K562 (cell line): ENCODE measurements around the gene KLHL24. TPM values are rescaled to one million over a fixed set of nuclear protein-coding genes. Genes with fewer than 3 reads are reported as not detected.
A peak's percentile ranks its signal among the peaks of the same experiment; 100 is the strongest.

ENCODE experiments used
- ATAC-seq: fragments of 200-7000 bp; cut with Tn5 transposase; 3 replicates; pipeline ENCODE4 v1.9.1; 2020; ENCODE audit warnings: moderate library complexity
- BruUV-seq: library from RNA; stranded (reverse); fragments of 400-500 nt; replicated peaks from 2 replicates; lab custom pipeline; 2021; lab: Mats Ljungman, UMichigan
- CTCF ChIA-PET: fragments of 300-600 bp; formaldehyde crosslinking; extraction: SDS; loops from one replicate; lab custom pipeline; 2021; ENCODE audit warnings: low intra/inter-chr PET ratio; lab: Yijun Ruan, JAX
- POLR2A ChIA-PET: fragments of 300-600, 350-650 bp; sonication (Branson Sonifier 250); formaldehyde crosslinking; extraction: SDS; loops from one replicate; lab custom pipeline; 2021; ENCODE audit warnings: antibody characterized with exemption, inconsistent platforms; lab: Yijun Ruan, JAX
- DNase-seq, 4 experiments: peaks; one replicate each; pipeline versions ENCODE4 v3.0.0 to v3.0.0-alpha.2; 2011 to 2018; ENCODE audit warnings: low spot score in 3 of 4, mixed read lengths in 3 of 4; ENCODE audit errors: extremely low read depth in 1 of 4
- FAIRE-seq: peaks from 2 replicates; lab custom pipeline; 2011; peaks lifted over from hg19 to GRCh38; lab: Jason Lieb, UNC
- H2AFZ ChIP-seq: 2 replicates; pipeline ENCODE4 v1.6.0; 2011; ENCODE audit warnings: low read depth, low read length, control low read depth, inconsistent platforms
- H3K27ac ChIP-seq: fragments of 200-600 bp; 3 replicates; pipeline ENCODE4 v1.8.0; 2011; ENCODE audit warnings: low read depth, mild to moderate bottlenecking, control low read depth, inconsistent platforms, low read length, moderate library complexity, mixed read lengths; ENCODE audit errors: extremely low read depth
- H3K27me3 ChIP-seq, 2 experiments: fragments of 300-600 bp in 1 of 2; 2 replicates in 1 of 2; 3 replicates in 1 of 2; pipeline versions ENCODE4 v1.6.0 to v1.8.0; 2011; ENCODE audit warnings: inconsistent platforms in 2 of 2, low read length in 2 of 2, mild to moderate bottlenecking in 1 of 2, mixed read lengths in 1 of 2, moderate library complexity in 1 of 2; ENCODE audit not compliant: control insufficient read depth in 2 of 2, insufficient read depth in 2 of 2
- H3K36me3 ChIP-seq: fragments of 300-600 bp; 3 replicates; pipeline ENCODE4 v1.8.0; 2011; ENCODE audit warnings: mild to moderate bottlenecking, low read length, inconsistent platforms; ENCODE audit not compliant: control insufficient read depth, insufficient read depth
- H3K4me1 ChIP-seq, 2 experiments: fragments of 200-600 bp in 1 of 2; replicated peaks in 1 of 2; 2 replicates in 1 of 2; 3 replicates in 1 of 2; pipeline versions ENCODE4 v1.5.1 to v1.8.0; 2011; ENCODE audit warnings: inconsistent platforms in 2 of 2, low read length in 2 of 2, mild to moderate bottlenecking in 1 of 2, mixed read lengths in 1 of 2, moderate library complexity in 1 of 2; ENCODE audit not compliant: control insufficient read depth in 2 of 2, insufficient read depth in 2 of 2
- H3K4me2 ChIP-seq: 2 replicates; pipeline ENCODE4 v1.6.1; 2011; ENCODE audit warnings: low read length, control low read depth, inconsistent platforms, mixed read lengths; ENCODE audit not compliant: insufficient read depth
- H3K4me3 ChIP-seq: fragments of 200-600 bp; sonication (generic), shearing (Covaris generic); 2 replicates; pipeline ENCODE4 v1.5.1; 2016; ENCODE audit warnings: control low read depth, inconsistent platforms
- H3K79me2 ChIP-seq: fragments of 200-600 bp; 3 replicates; pipeline ENCODE4 v1.8.0; 2011; ENCODE audit warnings: low read length, inconsistent platforms; ENCODE audit not compliant: control insufficient read depth, insufficient read depth
- H3K9ac ChIP-seq, 2 experiments: 2 replicates each; pipeline versions ENCODE4 v1.6.0 to v1.6.1; 2011; ENCODE audit warnings: low read depth in 2 of 2, low read length in 2 of 2, control low read depth in 1 of 2, inconsistent platforms in 1 of 2, mild to moderate bottlenecking in 1 of 2, mixed read lengths in 1 of 2; ENCODE audit not compliant: insufficient read depth in 1 of 2
- H3K9me1 ChIP-seq: one replicate; pipeline ENCODE4 v1.6.0; 2011; ENCODE audit warnings: inconsistent platforms, mild to moderate bottlenecking, low read length, moderate library complexity; ENCODE audit not compliant: control insufficient read depth, insufficient read depth
- H3K9me3 ChIP-seq: replicated peaks from 2 replicates; pipeline ENCODE4 v1.5.1; 2011; ENCODE audit warnings: low read depth, low read length, inconsistent platforms; ENCODE audit not compliant: control insufficient read depth, insufficient read depth
- H4K20me1 ChIP-seq: replicated peaks from 2 replicates; pipeline ENCODE4 v1.6.1; 2011; ENCODE audit warnings: low read length, inconsistent platforms, mixed read lengths; ENCODE audit not compliant: control insufficient read depth, insufficient read depth
- TCF15 ChIP-seq: fragments of 250-450 bp; sonication (Bioruptor Pico); IDR thresholded peaks from 2 replicates; pipeline ENCODE4 v1.8.0; 2022; ENCODE audit warnings: moderate library complexity, mild to moderate bottlenecking, inconsistent platforms
- THAP12 ChIP-seq: fragments of 250-450 bp; sonication (Bioruptor Pico); IDR thresholded peaks from 2 replicates; pipeline ENCODE4 v1.9.0; 2021; ENCODE audit warnings: mild to moderate bottlenecking, inconsistent platforms
- ZNF121 ChIP-seq: sonication (generic); formaldehyde crosslinking; conservative IDR thresholded peaks from 2 replicates; pipeline ENCODE4 v1.8.0; 2022; ENCODE audit warnings: missing genetic modification reagents
- WGBS: fragments of 100-300 bp; shearing (Covaris generic); methylation state at CpG from one replicate; pipeline ENCODE4 v1.1.6; 2016; ENCODE audit warnings: low coverage, mixed read lengths; ENCODE audit not compliant: insufficient coverage; ENCODE audit errors: missing lambda C conversion rate; 5-methylcytosine and 5-hydroxymethylcytosine counted together
- in situ Hi-C: fragments of 300-500 bp; cut with MboI; formaldehyde crosslinking; loops from 4 replicates; pipeline ENCODE4 v1.15.0; 2018; ENCODE audit warnings: inconsistent platforms, mixed read lengths
- intact Hi-C: fragments of 100-400 bp; cut with micrococcal nuclease; formaldehyde crosslinking; loops from 2 replicates; pipeline ENCODE4 v1.14.2; 2022
- polyA plus RNA-seq, 8 experiments: library from polyadenylated mRNA; depleted of rRNA in 4 of 8; stranded (reverse) in 5 of 8; unstranded in 3 of 8; fragments of >200 nt; fragmentation: Nextera tagmentation in 2 of 8; fragmentation: Illumina TruSeq in 1 of 8; extraction: Ambion mirVana in 2 of 8; extraction: Trizol in 1 of 8; gene quantifications; 2 replicates each; pipeline versions ENCODE4 v1.2.1 to v1.2.3, GENCODE V29; 2011 to 2014; ENCODE audit warnings: inconsistent platforms in 1 of 8, missing spikeins in 1 of 8
- total RNA-seq, 7 experiments: library from RNA; depleted of rRNA in 6 of 7; stranded (reverse); fragments of >200 nt in 6 of 7; fragmentation: Illumina TruSeq in 2 of 7; extraction: Trizol in 2 of 7; gene quantifications; 2 replicates each; pipeline versions ENCODE4 v1.2.1 to v1.2.3, GENCODE V29; 2011 to 2021; ENCODE audit warnings: low replicate concordance in 1 of 7

KLHL24 gene
- total and polyA plus RNA-seq, 9 of the 15 experiments (the other 6 are each of a cell fraction or from before 2014, with no cell fraction given) = 3.3 to 21.2 (median 14.2) TPM

GRCh38 chr3:183728204-183728603, 92.8 kb downstream of the KLHL24 start:
- Histone ChIP-seq H4K20me1 (no peaks in the 10 kb centered on the region), H3K4me2 (no peak overlapping the region), H3K9me3 (no peaks in the 10 kb centered on the region), H3K79me2 (no peaks in the 10 kb centered on the region), H3K4me3 (no peak overlapping the region), H3K4me1 (no peaks in the 10 kb centered on the region), H3K9me1 (no peaks in the 10 kb centered on the region), H3K36me3 (peaks cover 71% of the 10 kb centered on the region), H3K9ac (no peak overlapping the region), H3K27me3 (no peaks in the 10 kb centered on the region), H2AFZ (no peak overlapping the region), H3K27ac (no peak overlapping the region)
- no peak for FAIRE-seq
- ChIA-PET CTCF (no interaction called here), POLR2A (interaction anchor here (0.7 to 1.2 kb wide), 2 partner anchors 13 to 22 kb away, joined by 3 to 4 read pairs; no protein-coding TSS in a partner anchor)
- in situ Hi-C loops (no loop called here), intact Hi-C loops (no loop called here)
- no peak for ATAC-seq
- 80% methylated on average over 1 of the region's 1 CpG for WGBS
- BruUV-seq = no TSS peak
- no peak for DNase-seq
- TF ChIP-seq TCF15 (CRISPR knock-in tag) = no peak
- TF ChIP-seq ZNF121 = peak; percentile 39; the same call in 1 of the 2 replicates
- no peak for TF ChIP-seq THAP12
